Esophagus muscularis mucosa (tissue), 4 donors: ENCODE data around the gene TICAM2.

ENCODE experiments used
- EP300 ChIP-seq: sonication (generic); formaldehyde crosslinking; IDR thresholded peaks from one replicate; pipeline ENCODE4 v1.6.1; 2017; ENCODE audit warnings: antibody characterized with exemption
- POLR2A ChIP-seq: fragments of 450-650 bp; IDR thresholded peaks from one replicate; pipeline ENCODE4 v1.6.1; 2017; ENCODE audit warnings: antibody characterized with exemption, moderate library complexity, mild to moderate bottlenecking, low read depth
- POLR2AphosphoS5 ChIP-seq, 2 donors: sonication (generic); formaldehyde crosslinking; IDR thresholded peaks; one replicate each; pipeline ENCODE4 v1.6.1; 2017; ENCODE audit warnings: antibody characterized with exemption in 2 of 2
- TF ChIP-seq, protein P1 (sequence below), 3 experiments: fragments of 200-600 bp in 2 of 3; fragments of 450-650 bp in 1 of 3; sonication (generic) in 2 of 3; IDR thresholded peaks; one replicate each; pipeline ENCODE4 v1.5.1; 2017 to 2019; ENCODE audit warnings: antibody characterized with exemption in 3 of 3, mild to moderate bottlenecking in 2 of 3, moderate library complexity in 1 of 3

GRCh38 chr5:115544043-115544435 lies 58.2 kb downstream of the TICAM2 start:
- no peak for TF ChIP-seq POLR2A
- TF ChIP-seq, protein P1, sequence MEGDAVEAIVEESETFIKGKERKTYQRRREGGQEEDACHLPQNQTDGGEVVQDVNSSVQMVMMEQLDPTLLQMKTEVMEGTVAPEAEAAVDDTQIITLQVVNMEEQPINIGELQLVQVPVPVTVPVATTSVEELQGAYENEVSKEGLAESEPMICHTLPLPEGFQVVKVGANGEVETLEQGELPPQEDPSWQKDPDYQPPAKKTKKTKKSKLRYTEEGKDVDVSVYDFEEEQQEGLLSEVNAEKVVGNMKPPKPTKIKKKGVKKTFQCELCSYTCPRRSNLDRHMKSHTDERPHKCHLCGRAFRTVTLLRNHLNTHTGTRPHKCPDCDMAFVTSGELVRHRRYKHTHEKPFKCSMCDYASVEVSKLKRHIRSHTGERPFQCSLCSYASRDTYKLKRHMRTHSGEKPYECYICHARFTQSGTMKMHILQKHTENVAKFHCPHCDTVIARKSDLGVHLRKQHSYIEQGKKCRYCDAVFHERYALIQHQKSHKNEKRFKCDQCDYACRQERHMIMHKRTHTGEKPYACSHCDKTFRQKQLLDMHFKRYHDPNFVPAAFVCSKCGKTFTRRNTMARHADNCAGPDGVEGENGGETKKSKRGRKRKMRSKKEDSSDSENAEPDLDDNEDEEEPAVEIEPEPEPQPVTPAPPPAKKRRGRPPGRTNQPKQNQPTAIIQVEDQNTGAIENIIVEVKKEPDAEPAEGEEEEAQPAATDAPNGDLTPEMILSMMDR (IDR thresholded peaks at IDR 0.05): no peak
- TF ChIP-seq POLR2AphosphoS5 (IDR thresholded peaks at IDR 0.05): no peak
- no peak for TF ChIP-seq EP300
